Heart left ventricle (tissue), 16 donors: ENCODE data around the gene CTSF. TPM values are rescaled to one million over a fixed set of nuclear protein-coding genes. Genes with fewer than 3 reads are reported as not detected.

Experiments
- ATAC-seq, 4 donors: fragments of 200-7000 bp; cut with Tn5 transposase; one replicate each; pipeline ENCODE4 v1.9.1; 2020 to 2022; ENCODE audit warnings: moderate library complexity in 4 of 4, mild to moderate bottlenecking in 3 of 4, moderate number of reproducible peaks in 1 of 4
- DNase-seq, 5 donors: peaks; one replicate each; pipeline ENCODE4 v3.0.0-alpha.2; 2020
- H3K27ac ChIP-seq, 12 donors: fragments of 200-600 bp; sonication (generic) in 4 of 12; one replicate each; pipeline versions ENCODE4 v1.5.0 to v1.8.0; 2016 to 2022; ENCODE audit warnings: mild to moderate bottlenecking in 2 of 12
- H3K27me3 ChIP-seq, 9 donors: fragments of 200-600 bp; sonication (generic) in 2 of 9; one replicate each; pipeline versions ENCODE4 v1.5.1 to v1.8.0; 2016 to 2022; ENCODE audit warnings: mild to moderate bottlenecking in 3 of 9
- H3K36me3 ChIP-seq, 9 donors: fragments of 200-600 bp; sonication (generic) in 2 of 9; one replicate each; pipeline versions ENCODE4 v1.5.0 to v1.8.0; 2018 to 2022; ENCODE audit warnings: mild to moderate bottlenecking in 2 of 9
- H3K4me1 ChIP-seq, 12 donors: fragments of 200-600 bp; sonication (generic) in 4 of 12; one replicate each; pipeline versions ENCODE4 v1.5.0 to v1.8.0; 2016 to 2022; ENCODE audit warnings: mild to moderate bottlenecking in 3 of 12
- H3K4me3 ChIP-seq, 12 donors: fragments of 200-600 bp; sonication (generic) in 4 of 12; one replicate each; pipeline versions ENCODE4 v1.5.0 to v1.8.0; 2017 to 2022; ENCODE audit warnings: mild to moderate bottlenecking in 9 of 12, moderate library complexity in 4 of 12
- H3K9me3 ChIP-seq, 12 donors: fragments of 200-600 bp; sonication (generic) in 4 of 12; one replicate each; pipeline versions ENCODE4 v1.5.0 to v1.8.0; 2016 to 2022; ENCODE audit warnings: mild to moderate bottlenecking in 1 of 12
- POLR2A ChIP-seq, 2 donors: fragments of 450-650 bp; IDR thresholded peaks; one replicate each; pipeline ENCODE4 v1.6.1; 2017; ENCODE audit warnings: antibody characterized with exemption in 2 of 2, mild to moderate bottlenecking in 2 of 2, moderate library complexity in 2 of 2
- WGBS, 4 donors: extraction: QIAGEN DNeasy Blood & Tissue Kit in 2 of 4; methylation state at CpG; one replicate each; pipeline versions ENCODE4 v1.1.5 to v1.1.7; 2013 to 2018; 5-methylcytosine and 5-hydroxymethylcytosine counted together
- intact Hi-C, 10 donors: fragments of 100-400 bp; cut with DNase I; formaldehyde crosslinking; loops; one replicate each; pipeline versions ENCODE4 v1.11.1 to v1.14.2; 2022
- polyA plus RNA-seq, 2 donors: library from polyadenylated mRNA; stranded (reverse); fragments of 200-250 nt; gene quantifications; one replicate each; pipeline ENCODE4 v1.2.3, GENCODE V29; 2013
- total RNA-seq, 9 donors: library from RNA; depleted of rRNA in 2 of 9; stranded (reverse); fragments of >200 nt in 2 of 9; fragmentation: NEBNext Ultra II Directional in 3 of 9; extraction: Animal tissue kit (Norgen Biotek cat#: 25700) in 3 of 9; gene quantifications; one replicate each; pipeline versions ENCODE4 v1.1.0 to v1.2.4, GENCODE V29; 2016 to 2023
- TF ChIP-seq, protein P1 (sequence below), 12 donors: fragments of 200-600 bp; sonication (generic) in 4 of 12; IDR thresholded peaks; one replicate each; pipeline versions ENCODE4 v1.5.0 to v1.8.0; 2018 to 2022; ENCODE audit warnings: antibody characterized with exemption in 12 of 12, mild to moderate bottlenecking in 5 of 12
- donor health status: ischemic (EF 13 %, LVEDD 7.1; RV severe dilation, severe dysfunction).
- donor health status: healthy with polysubstance abuse.
- donor health status: DM: no; HTN: yes; CAD: no.
- donor health status: DM: no; HTN: no; CAD: no.
- donor health status: ischemic (EF 25% LVEDD 6.9; RV normal size, moderate dysfunction).
- donor health status: ischemic (EF 25% LVEDD 5.7; RV mildly dilated, moderate dysfunction).
- donor health status: healthy.
- donor health status: DM: yes; HTN: yes; CAD: no.
- donor health status: ischemic (EF 35%, LVEDD 5.7; RV mildly dilated, moderate dysfunction).
- donor health status: nonischemic (EF 11% LVEDD 7.7; RV severe dilation, severe dysfunction).
- donor health status: DM: yes; HTN: yes; CAD: no.
- donor health status: PGD.
- donor health status: ischemic (EF 29% LVEDD 5.4; RV normal size, mild dysfunction).
- donor health status: nonischemic (EF 23%, LVEDD 6.1; RV moderate dilation, normal function).

CTSF gene
- total and polyA plus RNA-seq, 11 donors, result 17.7 to 76.4 (median 50.7) TPM

DNA sequence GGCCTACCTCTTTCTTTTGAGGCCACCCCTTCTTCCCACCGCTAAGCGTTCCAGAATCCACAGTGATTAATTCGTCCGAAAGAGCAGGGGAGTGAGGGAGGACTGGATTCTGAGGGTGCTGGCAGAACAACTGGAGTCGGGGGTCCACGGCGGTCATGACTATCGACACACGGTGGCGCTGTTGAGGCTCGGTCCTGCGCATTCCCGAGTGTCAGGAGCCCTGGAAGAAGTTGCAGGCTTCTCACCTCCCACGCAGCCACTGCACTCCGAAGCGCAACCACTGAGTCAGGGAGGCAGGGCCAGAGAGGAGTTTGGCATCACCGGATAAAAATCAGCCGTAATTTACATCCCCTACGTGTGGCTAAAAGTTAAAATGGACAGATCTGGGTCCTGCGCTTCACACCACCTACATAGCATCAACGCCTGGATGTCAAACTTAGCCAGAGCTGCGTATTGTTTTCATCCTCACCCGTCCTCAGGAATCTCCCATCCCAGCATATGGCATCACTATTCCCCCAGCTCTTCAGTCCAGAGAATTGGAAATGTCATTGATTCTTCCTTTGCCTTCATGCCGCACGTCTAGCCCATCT lies 10.7 kb upstream of the CTSF start:
- TF ChIP-seq POLR2A (IDR thresholded peaks at IDR 0.05), result no peak
- TF ChIP-seq, protein P1, sequence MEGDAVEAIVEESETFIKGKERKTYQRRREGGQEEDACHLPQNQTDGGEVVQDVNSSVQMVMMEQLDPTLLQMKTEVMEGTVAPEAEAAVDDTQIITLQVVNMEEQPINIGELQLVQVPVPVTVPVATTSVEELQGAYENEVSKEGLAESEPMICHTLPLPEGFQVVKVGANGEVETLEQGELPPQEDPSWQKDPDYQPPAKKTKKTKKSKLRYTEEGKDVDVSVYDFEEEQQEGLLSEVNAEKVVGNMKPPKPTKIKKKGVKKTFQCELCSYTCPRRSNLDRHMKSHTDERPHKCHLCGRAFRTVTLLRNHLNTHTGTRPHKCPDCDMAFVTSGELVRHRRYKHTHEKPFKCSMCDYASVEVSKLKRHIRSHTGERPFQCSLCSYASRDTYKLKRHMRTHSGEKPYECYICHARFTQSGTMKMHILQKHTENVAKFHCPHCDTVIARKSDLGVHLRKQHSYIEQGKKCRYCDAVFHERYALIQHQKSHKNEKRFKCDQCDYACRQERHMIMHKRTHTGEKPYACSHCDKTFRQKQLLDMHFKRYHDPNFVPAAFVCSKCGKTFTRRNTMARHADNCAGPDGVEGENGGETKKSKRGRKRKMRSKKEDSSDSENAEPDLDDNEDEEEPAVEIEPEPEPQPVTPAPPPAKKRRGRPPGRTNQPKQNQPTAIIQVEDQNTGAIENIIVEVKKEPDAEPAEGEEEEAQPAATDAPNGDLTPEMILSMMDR (IDR thresholded peaks at IDR 0.05), result peak; percentile 72 to 87 (median 82)
- intact Hi-C loops, result loop anchor here (1.0 to 10.0 kb wide), 4 partner anchors 98 to 256 kb away; partner anchors contain the start of gene RBM4B (in 1 of the 10)
- WGBS, 4 donors, result 15 to 17% (median 15%) methylated on average over 25 of the region's 25 CpGs
- Histone ChIP-seq H3K27me3 (no peaks in the 10 kb centered on the region), H3K36me3 (no peaks in the 10 kb centered on the region), H3K9me3 (peaks cover 0 to 9% (median 0%) of the 10 kb centered on the region in 12 donors), H3K4me1 (peaks cover 0 to 8% (median 0%) of the 10 kb centered on the region in 12 donors), H3K4me3 (no peak overlapping the region), H3K27ac (no peak overlapping the region)
- DNase-seq (peak; percentile 79 to 90 (median 82)), ATAC-seq (peak; percentile 78 to 97 (median 88))

DNA sequence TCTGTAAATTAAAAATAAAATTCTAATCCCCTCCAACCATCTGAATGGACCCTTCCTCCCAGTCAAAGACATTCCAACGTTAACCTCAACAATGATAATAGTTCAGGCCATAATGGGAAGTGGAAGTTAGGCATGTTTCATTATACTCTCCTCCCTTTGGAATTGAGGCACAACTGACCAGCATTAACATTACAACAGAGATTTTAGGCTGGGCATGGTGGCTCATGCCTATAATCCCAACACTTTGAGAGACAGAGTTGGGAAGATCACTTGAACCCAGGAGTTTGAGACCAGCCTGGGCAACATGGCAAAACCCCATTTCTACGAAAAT lies 2.4 kb upstream of the CTSF start:
- H3K4me3 ChIP-seq, result no peak overlapping the region
- H3K36me3 ChIP-seq, result peaks cover 0 to 5% (median 0%) of the 10 kb centered on the region in 9 donors
- TF ChIP-seq, protein P1 (IDR thresholded peaks at IDR 0.05), result no peak
- no peak for TF ChIP-seq POLR2A (IDR thresholded peaks at IDR 0.05)
- intact Hi-C loops, result loop anchor here in 2 of 10 donors (10.0 kb wide), 1 partner anchor 264 kb away; no protein-coding TSS in a partner anchor
- H3K27ac ChIP-seq, result no peak overlapping the region
- ATAC-seq (no peak), DNase-seq (no peak)
- peaks cover 0 to 17% (median 12%) of the 10 kb centered on the region in 12 donors for H3K4me1 ChIP-seq
- 69 to 88% (median 72%) methylated on average over 2 of the region's 2 CpGs for WGBS, 4 donors
- peaks cover 0 to 6% (median 0%) of the 10 kb centered on the region in 9 donors for H3K27me3 ChIP-seq
- H3K9me3 ChIP-seq, result no peaks in the 10 kb centered on the region

DNA sequence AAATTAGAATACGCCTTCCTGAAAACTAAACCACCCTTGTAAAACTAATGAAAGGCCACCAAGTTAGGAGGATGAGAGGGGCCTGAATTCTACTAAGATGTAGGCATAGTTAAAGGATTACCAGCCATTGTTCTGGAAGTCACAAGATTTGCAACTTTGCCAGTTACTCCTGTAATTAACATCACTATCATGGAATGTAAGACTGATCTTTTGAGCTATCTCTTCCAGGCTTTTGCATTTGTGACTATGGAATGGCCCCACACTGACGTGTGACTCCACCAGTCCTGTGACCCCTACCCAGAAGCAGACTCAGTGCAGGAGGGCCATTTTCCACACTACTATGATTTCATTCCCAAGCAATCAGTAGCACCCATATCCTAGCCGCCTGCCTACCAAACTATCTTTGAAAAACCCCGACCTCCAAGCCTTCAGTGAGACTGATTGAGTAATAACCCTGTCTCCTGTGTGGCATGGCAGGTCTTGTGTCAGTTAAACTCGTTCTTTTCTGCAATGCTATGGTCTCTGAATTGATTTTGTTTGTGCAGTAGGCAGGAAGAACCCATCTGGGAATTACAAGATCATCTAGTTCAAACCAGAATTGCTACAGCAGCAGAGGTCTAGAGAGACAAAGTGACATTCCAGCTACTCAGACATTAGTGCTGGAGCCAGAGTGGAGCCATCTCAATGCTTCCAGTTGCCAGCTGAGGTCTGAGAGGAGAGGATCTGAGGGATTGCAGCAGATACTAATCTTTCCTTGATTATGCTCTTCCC lies 1.9 kb upstream of the CTSF start:
- WGBS, 4 donors, result 55 to 65% (median 58%) methylated on average over 5 of the region's 5 CpGs
- intact Hi-C loops, result loop anchor here in 2 of 10 donors (10.0 kb wide), 1 partner anchor 265 kb away; no protein-coding TSS in a partner anchor
- Histone ChIP-seq H3K9me3 (no peaks in the 10 kb centered on the region), H3K27ac (no peak overlapping the region), H3K4me3 (no peak overlapping the region), H3K36me3 (peaks cover 0 to 10% (median 0%) of the 10 kb centered on the region in 9 donors), H3K27me3 (peaks cover 0 to 6% (median 0%) of the 10 kb centered on the region in 9 donors), H3K4me1 (peaks cover 0 to 17% (median 12%) of the 10 kb centered on the region in 12 donors)
- TF ChIP-seq, protein P1 (IDR thresholded peaks at IDR 0.05), result no peak
- TF ChIP-seq POLR2A (IDR thresholded peaks at IDR 0.05), result no peak
- no peak for ATAC-seq
- no peak for DNase-seq

DNA sequence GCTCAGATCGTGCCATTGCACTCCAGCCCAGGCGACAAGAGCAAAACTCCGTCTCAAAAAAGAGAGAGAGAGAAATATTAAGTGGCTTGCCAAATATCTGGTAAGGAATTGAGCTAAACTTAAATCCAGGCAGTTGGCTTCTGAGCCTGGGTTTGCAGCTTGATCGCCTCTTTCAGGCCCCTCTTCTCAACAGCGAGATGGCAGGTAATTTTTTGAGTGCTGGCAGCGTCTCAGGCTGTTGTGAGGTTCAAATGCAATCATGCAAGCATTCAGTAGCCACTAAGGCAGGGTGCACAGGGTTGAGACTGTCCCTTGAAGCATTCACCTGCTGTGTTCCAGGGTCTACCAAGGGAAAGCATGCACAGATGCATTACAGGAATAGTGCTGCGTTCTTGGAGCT lies 670 bp upstream of the CTSF start:
- TF ChIP-seq, protein P1 (IDR thresholded peaks at IDR 0.05), result no peak
- no peak for TF ChIP-seq POLR2A (IDR thresholded peaks at IDR 0.05)
- H3K4me1 ChIP-seq, result peaks cover 0 to 17% (median 12%) of the 10 kb centered on the region in 12 donors
- peak overlapping the region in 2 of 12 donors; percentile 54 to 71 for H3K27ac ChIP-seq
- peak overlapping the region in 2 of 12 donors; percentile 69 to 74 for H3K4me3 ChIP-seq
- ATAC-seq, result no peak
- peaks cover 0 to 6% (median 0%) of the 10 kb centered on the region in 9 donors for H3K27me3 ChIP-seq
- peaks cover 0 to 13% (median 0%) of the 10 kb centered on the region in 9 donors for H3K36me3 ChIP-seq
- H3K9me3 ChIP-seq, result no peaks in the 10 kb centered on the region
- 84 to 93% (median 87%) methylated on average over 7 of the region's 7 CpGs for WGBS, 4 donors
- DNase-seq, result no peak
- intact Hi-C loops, result loop anchor here in 1 of 10 donors (10.0 kb wide), 1 partner anchor 266 kb away; no protein-coding TSS in a partner anchor
